Activated T-cell treated with anti-CD3 and anti-CD28 coated beads, Interleukin-2, amount 50 U/mL, for 72 hours (primary cell): ENCODE measurements around the gene CHCHD4. TPM values are rescaled to one million over a fixed set of nuclear protein-coding genes. Genes with fewer than 3 reads are reported as not detected.

Experiments
- ATAC-seq, 2 donors: fragments of 150-1000 bp; cut with Tn5 transposase; replicated peaks in 1 of 2; 2 replicates each; pipeline ENCODE4 v1.10.0; 2021; ENCODE audit warnings: moderate library complexity in 2 of 2, mild to moderate bottlenecking in 1 of 2
- DNase-seq, 2 donors: peaks; one replicate each; pipeline ENCODE4 v3.0.0; 2021 to 2022; ENCODE audit warnings: mixed read lengths in 1 of 2
- H3K27ac Mint-ChIP-seq: one replicate; pipeline ENCODE4 v1.8.0; 2022; ENCODE audit warnings: mild to moderate bottlenecking, moderate library complexity, mixed read lengths
- H3K27me3 Mint-ChIP-seq: one replicate; pipeline ENCODE4 v1.8.0; 2022; ENCODE audit warnings: low read depth, mixed read lengths
- H3K36me3 Mint-ChIP-seq, 2 donors: one replicate each; pipeline ENCODE4 v1.8.0; 2022; ENCODE audit warnings: mixed read lengths in 2 of 2, mild to moderate bottlenecking in 1 of 2; ENCODE audit not compliant: insufficient read depth in 2 of 2
- H3K4me1 Mint-ChIP-seq: one replicate; pipeline ENCODE4 v1.8.0; 2022; ENCODE audit warnings: low read depth, mixed read lengths
- H3K4me3 Mint-ChIP-seq, 2 donors: one replicate each; pipeline ENCODE4 v1.8.0; 2022; ENCODE audit warnings: mild to moderate bottlenecking in 2 of 2, mixed read lengths in 2 of 2, moderate library complexity in 2 of 2
- H3K9me3 Mint-ChIP-seq, 2 donors: one replicate each; pipeline ENCODE4 v1.8.0; 2022; ENCODE audit warnings: mixed read lengths in 2 of 2
- total RNA-seq, 2 donors: library from RNA; stranded (reverse); gene quantifications; one replicate each; pipeline ENCODE4 v1.2.3, GENCODE V29; 2022

Gene CHCHD4
- total RNA-seq, 2 donors from 2014 or later: 14.7 to 15.6 TPM

GRCh38 chr3:14146381-14147065 lies 21.9 kb upstream of the CHCHD4 start:
- H3K27ac Mint-ChIP-seq: peak overlapping the region; percentile 55
- H3K4me1 Mint-ChIP-seq: peaks cover 43% of the 10 kb centered on the region
- H3K4me3 Mint-ChIP-seq: no peak overlapping the region
- peaks cover 5 to 9% of the 10 kb centered on the region in 2 donors for H3K36me3 Mint-ChIP-seq
- no peaks in the 10 kb centered on the region for H3K9me3 Mint-ChIP-seq
- DNase-seq: no peak
- no peak for ATAC-seq
- no peaks in the 10 kb centered on the region for H3K27me3 Mint-ChIP-seq

GRCh38 chr3:14145670-14146380 lies 21.2 kb upstream of the CHCHD4 start:
- peaks cover 5 to 9% of the 10 kb centered on the region in 2 donors for H3K36me3 Mint-ChIP-seq

GRCh38 chr3:14145236-14145635 lies 20.6 kb upstream of the CHCHD4 start:
- no peak for ATAC-seq
- Mint-ChIP-seq H3K4me1 (peaks cover 54% of the 10 kb centered on the region), H3K4me3 (peak overlapping the region in 1 of 2 donors; percentile 16), H3K9me3 (no peaks in the 10 kb centered on the region), H3K27ac (peak overlapping the region; percentile 93), H3K36me3 (peaks cover 5 to 9% of the 10 kb centered on the region in 2 donors), H3K27me3 (no peaks in the 10 kb centered on the region)
- no peak for DNase-seq

More at GRCh38 chr3:14145670-14146380, 21.2 kb upstream of the CHCHD4 start:
- ATAC-seq: no peak
- Mint-ChIP-seq H3K9me3 (no peaks in the 10 kb centered on the region), H3K4me3 (no peak overlapping the region), H3K27me3 (no peaks in the 10 kb centered on the region), H3K4me1 (peaks cover 49% of the 10 kb centered on the region), H3K27ac (no peak overlapping the region)
- no peak for DNase-seq

GRCh38 chr3:14144423-14145075 lies 19.9 kb upstream of the CHCHD4 start:
- H3K27me3 Mint-ChIP-seq: no peaks in the 10 kb centered on the region
- peak overlapping the region; percentile 59 to 76 for H3K4me3 Mint-ChIP-seq
- ATAC-seq: peak; percentile 86
- DNase-seq: peak; percentile 65 to 73
- H3K4me1 Mint-ChIP-seq: peaks cover 57% of the 10 kb centered on the region
- no peaks in the 10 kb centered on the region for H3K9me3 Mint-ChIP-seq
- peak overlapping the region; percentile 93 for H3K27ac Mint-ChIP-seq
- H3K36me3 Mint-ChIP-seq: peaks cover 5 to 9% of the 10 kb centered on the region in 2 donors

- H3K4me1 Mint-ChIP-seq: peaks cover 57% of the 10 kb centered on the region
- H3K27ac Mint-ChIP-seq: peak overlapping the region; percentile 94
- H3K4me3 Mint-ChIP-seq: peak overlapping the region; percentile 55 to 62
- H3K36me3 Mint-ChIP-seq: peaks cover 6 to 11% of the 10 kb centered on the region in 2 donors
- H3K27me3 Mint-ChIP-seq: no peaks in the 10 kb centered on the region
- ATAC-seq: peak in 1 of 2 donors; percentile 1
- DNase-seq: no peak
- H3K9me3 Mint-ChIP-seq: no peaks in the 10 kb centered on the region
These were observed 18.9 kb upstream of the CHCHD4 start for GRCh38 chr3:14143271-14144225.

- peak; percentile 36 to 37 for ATAC-seq
- peaks cover 57% of the 10 kb centered on the region for H3K4me1 Mint-ChIP-seq
- H3K27ac Mint-ChIP-seq: peak overlapping the region; percentile 94
- peaks cover 6 to 11% of the 10 kb centered on the region in 2 donors for H3K36me3 Mint-ChIP-seq
- no peaks in the 10 kb centered on the region for H3K9me3 Mint-ChIP-seq
- H3K27me3 Mint-ChIP-seq: no peaks in the 10 kb centered on the region
- H3K4me3 Mint-ChIP-seq: peak overlapping the region; percentile 33 to 62
- peak; percentile 35 to 50 for DNase-seq
These were observed 18.0 kb upstream of the CHCHD4 start for GRCh38 chr3:14142567-14143270.

- peak overlapping the region; percentile 94 for H3K27ac Mint-ChIP-seq
- no peak for DNase-seq
- no peak for ATAC-seq
- H3K9me3 Mint-ChIP-seq: no peaks in the 10 kb centered on the region
- peaks cover 57% of the 10 kb centered on the region for H3K4me1 Mint-ChIP-seq
- H3K27me3 Mint-ChIP-seq: no peaks in the 10 kb centered on the region
- H3K36me3 Mint-ChIP-seq: peaks cover 6 to 11% of the 10 kb centered on the region in 2 donors
- H3K4me3 Mint-ChIP-seq: peak overlapping the region; percentile 15 to 62
These were observed 17.1 kb upstream of the CHCHD4 start for GRCh38 chr3:14141602-14142341.

GRCh38 chr3:14141144-14141543 lies 16.5 kb upstream of the CHCHD4 start:
- no peak overlapping the region for H3K4me3 Mint-ChIP-seq
- DNase-seq: no peak
- peaks cover 6 to 11% of the 10 kb centered on the region in 2 donors for H3K36me3 Mint-ChIP-seq
- no peaks in the 10 kb centered on the region for H3K9me3 Mint-ChIP-seq
- peak overlapping the region; percentile 94 for H3K27ac Mint-ChIP-seq
- H3K4me1 Mint-ChIP-seq: peaks cover 56% of the 10 kb centered on the region
- no peak for ATAC-seq
- H3K27me3 Mint-ChIP-seq: no peaks in the 10 kb centered on the region

GRCh38 chr3:14140668-14141067 lies 16.0 kb upstream of the CHCHD4 start:
- H3K4me3 Mint-ChIP-seq: no peak overlapping the region
- H3K4me1 Mint-ChIP-seq: peaks cover 52% of the 10 kb centered on the region
- DNase-seq: no peak
- H3K27me3 Mint-ChIP-seq: no peaks in the 10 kb centered on the region
- no peak for ATAC-seq
- H3K27ac Mint-ChIP-seq: no peak overlapping the region
- H3K9me3 Mint-ChIP-seq: no peaks in the 10 kb centered on the region
- peaks cover 6 to 14% of the 10 kb centered on the region in 2 donors for H3K36me3 Mint-ChIP-seq

GRCh38 chr3:14139771-14140170 lies 15.1 kb upstream of the CHCHD4 start:
- Mint-ChIP-seq H3K9me3 (no peaks in the 10 kb centered on the region), H3K36me3 (peaks cover 6 to 14% of the 10 kb centered on the region in 2 donors), H3K27me3 (no peaks in the 10 kb centered on the region), H3K4me1 (peaks cover 44% of the 10 kb centered on the region), H3K4me3 (no peak overlapping the region), H3K27ac (no peak overlapping the region)
- DNase-seq: no peak
- no peak for ATAC-seq

GRCh38 chr3:14138878-14139655 lies 14.4 kb upstream of the CHCHD4 start:
- Mint-ChIP-seq H3K9me3 (no peaks in the 10 kb centered on the region), H3K27me3 (no peaks in the 10 kb centered on the region), H3K27ac (no peak overlapping the region), H3K4me3 (no peak overlapping the region), H3K4me1 (peaks cover 37% of the 10 kb centered on the region), H3K36me3 (peaks cover 6 to 14% of the 10 kb centered on the region in 2 donors)
- DNase-seq: no peak
- ATAC-seq: no peak
